Measurements from ENCODE around the gene GP9. TPM values are rescaled to one million over a fixed set of nuclear protein-coding genes. Genes with fewer than 3 reads are reported as not detected.

The GP9 gene
- total RNA-seq = not detected in 2 replicates

DNA sequence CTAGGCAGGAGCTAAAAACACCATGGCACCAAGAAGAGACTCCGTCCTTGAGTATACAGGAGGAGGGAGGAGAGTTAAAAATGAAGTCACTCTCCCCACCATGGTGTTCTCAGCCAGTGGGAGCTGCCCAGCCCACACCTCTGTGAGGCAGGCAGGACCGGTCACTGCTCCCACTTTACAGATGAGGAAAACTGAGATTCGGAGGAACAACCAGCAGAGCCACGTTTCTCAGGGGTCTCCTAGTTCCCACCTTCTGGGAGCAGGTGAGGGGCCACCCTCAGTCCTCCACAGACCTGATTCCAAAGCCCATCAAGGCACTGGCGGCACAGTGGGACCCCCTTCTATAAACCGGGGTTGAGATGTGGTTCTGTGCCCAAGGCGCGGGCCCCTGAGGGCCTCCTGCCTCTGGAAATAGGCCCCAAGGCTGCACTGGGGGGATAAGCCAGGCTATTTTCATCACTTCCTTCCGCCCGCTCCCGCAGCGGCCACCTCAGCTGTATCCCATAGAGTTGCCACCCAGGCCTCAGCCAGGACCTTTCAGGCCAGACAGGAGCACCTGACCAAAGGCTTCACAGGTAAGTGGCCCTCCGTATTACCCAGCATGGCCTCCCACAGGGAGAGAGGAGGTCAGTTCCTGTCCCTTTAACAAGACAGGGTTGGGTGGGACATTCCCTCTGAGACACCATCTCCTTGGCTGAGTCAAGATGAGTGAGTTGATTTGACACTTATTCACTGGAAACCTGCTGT lies at the start of gene GP9:
TSS of gene GP9 (plus strand) at position 504 of the 747 bp plus-strand sequence. CDS start 961 bp downstream, outside the sequence.

Other genes with a start within 250 kb of the GP9 start
- gene ACAD9, start 181.2 kb upstream of the GP9 start, total RNA-seq = 34.9 and 41.0 TPM in 2 replicates
- gene CFAP92, start 66.7 kb upstream of the GP9 start, total RNA-seq = 0.09 TPM in 1 of 2 replicates, not detected in the other
- gene EFCC1, start 59.5 kb upstream of the GP9 start, total RNA-seq = 0.18 and 0.19 TPM in 2 replicates
- gene RAB43, start 61.0 kb downstream of the GP9 start, total RNA-seq = 20.5 and 23.0 TPM in 2 replicates
- gene ISY1, start 100.3 kb downstream of the GP9 start, total RNA-seq = 37.3 and 42.9 TPM in 2 replicates
- gene CNBP, start 123.1 kb downstream of the GP9 start, total RNA-seq = 232 and 246 TPM in 2 replicates
- 274 and 335 TPM in 2 replicates for gene COPG1, start 188.8 kb downstream of the GP9 start, total RNA-seq
- 20.3 and 20.8 TPM in 2 replicates for gene HMCES, start 218.1 kb downstream of the GP9 start, total RNA-seq